Measurements from ENCODE around the gene ZNF407.

ZNF407 gene

DNA sequence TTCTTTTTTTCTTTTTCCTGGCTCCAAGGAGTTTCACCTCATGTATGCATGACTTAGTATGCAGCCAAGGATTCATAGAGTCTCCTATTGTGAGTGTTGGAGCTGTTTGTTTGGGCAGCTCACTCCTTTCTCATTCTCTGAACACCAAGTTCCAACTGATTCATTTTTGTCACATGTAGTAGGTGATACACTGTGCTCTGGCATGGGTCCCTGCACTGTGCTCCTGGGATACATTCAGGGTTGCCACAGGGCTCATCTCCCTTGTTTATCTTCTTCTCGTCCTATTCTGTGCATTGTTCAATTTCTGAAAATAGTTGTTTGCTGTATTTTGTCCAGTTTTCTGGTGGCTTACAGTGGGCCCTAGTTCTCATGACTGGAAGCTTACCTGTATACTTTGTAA, 96.8 kb downstream of the ZNF407 start:
- H3K4me1 Mint-ChIP-seq (ENCODE audit: low read depth), result peaks cover 19% of the 10 kb centered on the region
- peaks cover 10% of the 10 kb centered on the region for H3K36me3 Mint-ChIP-seq
- no peak overlapping the region for H3K27ac Mint-ChIP-seq
- H3K9me3 Mint-ChIP-seq (ENCODE audit: low read depth), result no peaks in the 10 kb centered on the region
- H3K27me3 Mint-ChIP-seq, result no peaks in the 10 kb centered on the region
- H3K4me3 Mint-ChIP-seq, result no peak overlapping the region

DNA sequence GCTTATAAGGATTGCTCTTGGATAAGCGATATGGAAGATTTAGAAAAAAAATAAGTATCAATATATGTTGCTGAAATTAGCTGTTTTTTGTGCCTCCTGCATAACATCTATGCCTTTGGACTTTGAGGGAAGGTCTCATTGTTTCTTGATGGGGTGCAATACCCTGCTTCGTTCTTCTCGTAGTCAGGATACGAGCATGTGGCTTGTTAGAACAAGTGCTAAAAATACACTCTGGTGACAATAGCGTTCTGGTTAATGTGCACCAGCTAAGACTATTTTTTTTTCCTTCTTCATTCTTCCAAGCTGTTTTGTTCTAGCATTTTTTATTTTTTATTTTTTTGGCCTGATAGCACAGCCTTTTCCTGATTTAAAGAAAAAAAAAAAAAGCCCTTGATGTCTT, 97.5 kb downstream of the ZNF407 start:
- H3K27ac Mint-ChIP-seq, result no peak overlapping the region
- no peak overlapping the region for H3K4me3 Mint-ChIP-seq
- no peaks in the 10 kb centered on the region for H3K9me3 Mint-ChIP-seq (ENCODE audit: low read depth)
- no peaks in the 10 kb centered on the region for H3K27me3 Mint-ChIP-seq
- peaks cover 19% of the 10 kb centered on the region for H3K4me1 Mint-ChIP-seq (ENCODE audit: low read depth)
- H3K36me3 Mint-ChIP-seq, result peaks cover 7% of the 10 kb centered on the region

DNA sequence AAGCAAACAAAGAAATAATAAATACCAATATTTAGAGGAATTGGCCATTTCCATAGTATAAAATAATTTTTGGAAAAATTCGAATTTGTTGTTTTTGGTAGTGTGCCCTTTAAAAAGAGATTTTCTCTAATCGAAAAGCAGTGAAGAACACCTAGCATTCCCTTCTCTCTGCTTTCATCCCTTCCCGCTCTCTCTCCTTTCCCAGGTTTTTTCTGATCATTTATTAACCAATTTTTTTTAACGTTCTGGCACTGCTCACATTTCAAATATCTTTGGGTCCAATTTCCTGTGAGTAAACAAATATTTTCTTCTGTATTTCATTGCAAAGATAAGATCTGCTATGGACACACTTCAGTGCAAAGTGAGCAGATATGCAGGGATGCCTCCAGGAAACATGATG, 101.2 kb downstream of the ZNF407 start:
- no peak overlapping the region for H3K4me3 Mint-ChIP-seq
- H3K36me3 Mint-ChIP-seq, result peaks cover 7% of the 10 kb centered on the region
- H3K27me3 Mint-ChIP-seq, result no peaks in the 10 kb centered on the region
- peaks cover 6% of the 10 kb centered on the region for H3K4me1 Mint-ChIP-seq (ENCODE audit: low read depth)
- no peaks in the 10 kb centered on the region for H3K9me3 Mint-ChIP-seq (ENCODE audit: low read depth)
- H3K27ac Mint-ChIP-seq, result no peak overlapping the region

DNA sequence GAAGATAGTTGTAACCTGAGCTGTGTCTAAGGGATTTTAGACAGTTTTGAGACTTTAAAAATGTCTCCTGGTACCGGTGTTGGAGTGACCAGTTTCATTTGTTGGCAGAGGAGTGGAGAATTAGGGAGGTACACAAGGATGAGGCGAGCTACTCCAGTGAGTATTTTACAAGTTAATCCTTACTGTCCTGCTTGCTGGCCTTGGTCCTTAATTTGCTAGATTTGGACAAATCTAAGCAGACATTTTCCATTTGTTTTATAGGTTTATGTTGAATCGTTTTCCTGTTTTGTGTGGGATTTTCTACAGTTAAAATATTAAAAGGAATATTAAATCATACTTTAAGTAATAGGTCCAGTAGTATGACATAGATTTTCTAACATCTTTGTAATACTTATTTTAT, 101.8 kb downstream of the ZNF407 start:
- H3K9me3 Mint-ChIP-seq (ENCODE audit: low read depth), result no peaks in the 10 kb centered on the region
- H3K36me3 Mint-ChIP-seq, result peaks cover 7% of the 10 kb centered on the region
- H3K27me3 Mint-ChIP-seq, result no peaks in the 10 kb centered on the region
- H3K4me1 Mint-ChIP-seq (ENCODE audit: low read depth), result peaks cover 2% of the 10 kb centered on the region
- no peak overlapping the region for H3K4me3 Mint-ChIP-seq
- H3K27ac Mint-ChIP-seq, result no peak overlapping the region

DNA sequence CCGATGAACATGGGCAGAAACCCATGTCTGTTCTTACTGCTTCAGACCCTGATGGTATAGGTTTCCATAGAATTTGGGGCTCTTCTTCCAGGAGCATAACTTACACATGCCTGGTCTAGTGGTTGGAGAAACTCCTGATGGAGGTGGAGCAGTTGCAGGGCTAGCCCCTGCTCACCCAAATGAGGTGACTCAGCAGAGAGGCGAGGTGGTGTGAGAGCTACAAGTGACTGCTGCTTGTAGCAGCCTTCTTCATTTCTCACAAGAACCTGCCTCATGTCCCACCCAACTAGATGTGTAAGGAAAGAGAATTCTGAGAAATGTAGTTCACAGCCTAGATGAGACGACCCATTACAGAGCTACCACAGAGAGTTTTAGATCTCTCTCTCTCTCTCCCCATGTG, 105.3 kb downstream of the ZNF407 start:
- no peaks in the 10 kb centered on the region for H3K27me3 Mint-ChIP-seq
- no peaks in the 10 kb centered on the region for H3K9me3 Mint-ChIP-seq (ENCODE audit: low read depth)
- no peak overlapping the region for H3K27ac Mint-ChIP-seq
- H3K4me3 Mint-ChIP-seq, result no peak overlapping the region
- peaks cover 8% of the 10 kb centered on the region for H3K36me3 Mint-ChIP-seq
- no peaks in the 10 kb centered on the region for H3K4me1 Mint-ChIP-seq (ENCODE audit: low read depth)

DNA sequence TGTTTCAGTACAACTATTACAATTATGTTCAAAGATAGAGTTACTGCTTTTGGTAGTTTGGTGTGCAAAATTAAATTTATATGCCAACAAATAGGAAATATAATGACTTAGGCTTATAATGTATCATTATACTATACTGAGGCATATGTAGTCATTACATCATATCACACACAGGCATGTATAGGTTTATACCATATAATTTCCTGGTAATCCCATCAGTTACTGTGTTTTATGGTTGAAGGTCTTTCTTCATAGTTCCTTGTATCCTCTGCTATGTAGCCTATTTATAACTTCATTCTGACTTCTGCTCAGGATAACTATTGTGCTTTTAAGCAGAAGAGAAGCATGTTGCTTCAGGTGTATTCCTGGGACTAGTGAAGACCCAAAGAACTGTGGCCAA, 110.5 kb downstream of the ZNF407 start:
- Mint-ChIP-seq H3K9me3 (ENCODE audit: low read depth) (no peaks in the 10 kb centered on the region), H3K36me3 (peaks cover 12% of the 10 kb centered on the region), H3K27ac (no peak overlapping the region), H3K4me1 (ENCODE audit: low read depth) (peaks cover 2% of the 10 kb centered on the region), H3K4me3 (no peak overlapping the region), H3K27me3 (no peaks in the 10 kb centered on the region)

DNA sequence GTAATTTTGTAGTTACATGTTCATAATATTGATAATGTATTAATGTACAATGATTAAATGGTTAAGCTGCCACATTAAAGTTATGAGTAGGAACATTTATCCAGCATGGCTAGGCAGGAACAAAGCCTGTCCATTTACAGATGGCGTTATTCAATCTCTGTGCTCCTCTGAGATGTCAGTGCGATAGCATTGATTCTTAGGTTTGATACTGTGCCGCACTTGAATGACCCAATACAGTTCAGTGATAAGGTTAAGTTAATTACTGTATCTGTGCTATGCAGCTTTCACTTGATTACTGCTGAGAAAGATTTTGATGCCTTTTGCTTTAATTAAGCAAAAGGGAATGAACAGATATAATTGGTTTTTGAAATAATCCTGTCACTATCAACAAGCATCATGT, 111.8 kb downstream of the ZNF407 start:
- peaks cover 9% of the 10 kb centered on the region for H3K36me3 Mint-ChIP-seq
- no peak overlapping the region for H3K4me3 Mint-ChIP-seq
- H3K27me3 Mint-ChIP-seq, result no peaks in the 10 kb centered on the region
- H3K4me1 Mint-ChIP-seq (ENCODE audit: low read depth), result peaks cover 2% of the 10 kb centered on the region
- no peak overlapping the region for H3K27ac Mint-ChIP-seq
- H3K9me3 Mint-ChIP-seq (ENCODE audit: low read depth), result no peaks in the 10 kb centered on the region

DNA sequence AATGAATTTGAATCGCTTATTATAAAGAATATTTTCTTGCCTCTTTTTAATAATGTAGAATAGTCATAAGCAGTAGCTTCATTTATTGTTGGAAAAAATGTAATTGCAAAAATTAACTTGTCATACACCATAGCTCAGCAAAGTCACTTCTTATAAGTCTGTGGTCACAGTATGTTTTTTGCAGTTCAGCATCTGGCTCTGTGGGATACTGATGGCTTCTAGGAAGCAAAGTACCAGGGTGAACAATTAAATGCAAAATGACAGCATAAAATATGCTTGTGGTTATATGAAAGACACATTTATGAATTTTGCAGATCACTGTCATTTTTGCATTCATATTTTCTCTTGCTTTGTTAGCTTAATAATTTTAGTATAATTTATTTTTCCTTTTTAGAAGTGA, 116.5 kb downstream of the ZNF407 start:
- H3K36me3 Mint-ChIP-seq, result peaks cover 16% of the 10 kb centered on the region
- H3K4me1 Mint-ChIP-seq (ENCODE audit: low read depth), result no peaks in the 10 kb centered on the region
- no peak overlapping the region for H3K27ac Mint-ChIP-seq
- H3K4me3 Mint-ChIP-seq, result no peak overlapping the region
- no peaks in the 10 kb centered on the region for H3K9me3 Mint-ChIP-seq (ENCODE audit: low read depth)
- no peaks in the 10 kb centered on the region for H3K27me3 Mint-ChIP-seq

DNA sequence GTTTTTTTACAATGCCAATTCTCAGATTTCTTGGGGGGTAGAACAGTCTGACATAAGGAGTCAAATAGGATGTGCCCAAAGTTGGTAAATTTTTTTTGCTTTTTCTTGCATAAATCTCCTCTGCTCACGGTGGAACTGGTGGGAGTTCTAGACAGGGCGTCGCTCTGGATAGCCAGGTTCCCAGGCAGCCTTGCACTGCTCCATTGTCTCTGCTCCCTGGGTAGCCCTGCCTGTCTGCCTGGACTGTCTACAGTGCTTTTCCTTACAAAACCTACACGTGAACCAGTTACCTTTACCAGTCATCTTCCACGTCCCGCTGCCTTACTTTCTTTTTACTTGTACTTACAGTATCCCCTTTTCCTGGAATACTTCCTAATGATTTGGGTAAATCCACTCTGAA, 117.1 kb downstream of the ZNF407 start:
- H3K9me3 Mint-ChIP-seq (ENCODE audit: low read depth), result no peaks in the 10 kb centered on the region
- H3K4me3 Mint-ChIP-seq, result no peak overlapping the region
- peaks cover 19% of the 10 kb centered on the region for H3K36me3 Mint-ChIP-seq
- no peak overlapping the region for H3K27ac Mint-ChIP-seq
- no peaks in the 10 kb centered on the region for H3K27me3 Mint-ChIP-seq
- no peaks in the 10 kb centered on the region for H3K4me1 Mint-ChIP-seq (ENCODE audit: low read depth)

DNA sequence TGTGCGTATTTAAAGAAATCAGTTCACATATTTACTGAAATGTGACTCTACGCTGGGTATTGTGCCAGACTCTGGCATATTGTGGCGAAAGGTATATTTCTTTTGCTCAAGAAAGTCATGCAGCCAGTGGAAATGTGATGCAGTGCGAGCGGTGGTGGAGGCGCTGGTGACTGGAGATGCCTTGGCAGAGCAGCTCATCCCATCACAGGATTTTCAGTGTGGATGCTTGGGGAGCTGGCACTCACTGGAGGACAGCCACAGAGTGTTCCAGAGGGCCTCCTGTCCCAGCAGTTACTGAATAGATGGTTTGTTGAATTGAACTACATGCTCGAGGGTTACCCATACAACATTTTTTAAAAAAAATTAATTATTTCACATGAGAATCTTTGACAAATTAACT, 117.6 kb downstream of the ZNF407 start:
- Mint-ChIP-seq H3K27ac (no peak overlapping the region), H3K9me3 (ENCODE audit: low read depth) (no peaks in the 10 kb centered on the region), H3K4me1 (ENCODE audit: low read depth) (peaks cover 1% of the 10 kb centered on the region), H3K4me3 (no peak overlapping the region), H3K36me3 (peaks cover 19% of the 10 kb centered on the region), H3K27me3 (no peaks in the 10 kb centered on the region)

DNA sequence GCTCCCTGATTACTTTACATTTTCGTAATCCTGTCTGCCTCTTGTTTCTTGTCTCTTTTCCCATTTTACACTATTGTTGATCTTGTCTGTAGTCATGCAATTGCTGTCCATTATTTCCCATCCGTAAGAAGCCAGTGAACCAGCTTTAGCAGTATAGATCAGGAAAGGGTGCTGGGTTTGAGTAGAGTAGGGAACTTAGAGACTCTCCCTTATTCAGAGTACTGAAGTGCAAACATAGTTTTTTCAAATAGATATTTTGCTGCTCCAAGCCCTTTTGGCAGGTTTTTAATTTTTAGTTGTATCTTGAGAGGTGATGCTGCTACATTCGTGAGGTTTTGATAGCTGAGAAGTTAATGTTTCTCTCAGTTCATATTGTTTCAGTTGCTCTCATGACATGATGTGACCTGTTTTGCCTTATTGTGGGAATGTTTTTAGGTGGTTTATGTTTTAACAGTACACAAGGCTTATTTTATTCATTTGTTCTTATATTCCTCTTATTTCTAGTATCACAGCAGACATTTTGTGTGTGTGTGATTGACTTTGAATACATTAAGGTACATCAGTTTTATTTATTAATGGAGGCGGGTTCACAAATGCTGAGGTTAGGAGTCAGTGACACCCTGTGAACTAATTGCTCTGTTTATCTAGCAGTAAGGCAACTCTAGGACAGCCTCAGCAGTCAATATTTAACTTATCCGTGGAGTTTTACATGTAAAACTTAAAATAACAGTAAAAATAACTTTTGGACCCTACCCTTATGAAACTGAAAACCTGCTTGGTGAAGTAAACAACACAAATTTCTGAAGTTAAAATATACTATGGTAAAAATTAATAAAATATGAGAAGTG, 118.4 kb downstream of the ZNF407 start:
- H3K36me3 Mint-ChIP-seq, result peaks cover 14% of the 10 kb centered on the region
- no peak overlapping the region for H3K4me3 Mint-ChIP-seq
- no peaks in the 10 kb centered on the region for H3K27me3 Mint-ChIP-seq
- H3K4me1 Mint-ChIP-seq (ENCODE audit: low read depth), result peaks cover 8% of the 10 kb centered on the region
- H3K9me3 Mint-ChIP-seq (ENCODE audit: low read depth), result no peaks in the 10 kb centered on the region
- H3K27ac Mint-ChIP-seq, result no peak overlapping the region

DNA sequence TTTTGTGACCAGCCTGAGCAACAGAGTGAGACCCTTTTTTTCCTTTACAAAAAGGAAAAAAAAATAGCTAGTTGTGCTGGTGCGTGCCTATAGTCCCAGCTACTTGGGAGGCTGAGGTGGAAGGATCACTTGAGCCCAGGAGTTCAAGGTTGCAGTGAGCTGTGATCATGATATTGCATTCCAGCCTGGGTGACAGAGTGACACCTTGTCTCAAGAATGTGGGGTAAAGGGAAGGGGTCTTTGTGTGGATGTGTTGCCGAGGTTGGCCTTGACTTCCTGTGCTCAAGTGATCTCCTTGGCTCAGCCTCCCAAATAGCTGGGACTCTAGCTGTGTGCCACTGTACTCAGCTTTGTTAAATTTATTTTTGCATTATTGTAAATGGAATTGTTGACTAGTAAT, 120.6 kb downstream of the ZNF407 start:
- Mint-ChIP-seq H3K4me3 (no peak overlapping the region), H3K27ac (no peak overlapping the region), H3K9me3 (ENCODE audit: low read depth) (no peaks in the 10 kb centered on the region), H3K27me3 (no peaks in the 10 kb centered on the region), H3K36me3 (peaks cover 17% of the 10 kb centered on the region), H3K4me1 (ENCODE audit: low read depth) (peaks cover 21% of the 10 kb centered on the region)

DNA sequence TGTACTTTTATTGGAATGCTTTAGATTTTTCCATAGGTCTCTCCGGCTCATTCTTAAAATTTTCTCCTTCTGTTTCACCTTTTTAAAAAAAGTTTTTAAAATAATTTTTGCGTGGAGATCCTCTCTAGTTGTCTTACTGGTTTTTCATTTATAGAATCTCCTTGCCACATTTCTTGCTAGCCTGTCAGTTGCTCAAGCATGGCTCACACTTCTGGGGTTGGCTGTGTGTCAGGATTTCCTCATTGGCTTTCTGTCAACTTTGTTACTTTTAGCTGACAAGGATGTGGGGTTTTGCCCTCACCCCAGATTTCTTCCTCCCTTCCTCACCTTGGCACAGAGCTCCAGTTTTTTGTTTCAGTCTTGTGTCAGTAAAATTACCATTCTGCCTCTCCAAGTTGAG, 124.6 kb downstream of the ZNF407 start:
- Mint-ChIP-seq H3K27me3 (no peaks in the 10 kb centered on the region), H3K4me1 (ENCODE audit: low read depth) (peaks cover 27% of the 10 kb centered on the region), H3K9me3 (ENCODE audit: low read depth) (no peaks in the 10 kb centered on the region), H3K36me3 (peaks cover 16% of the 10 kb centered on the region), H3K4me3 (no peak overlapping the region), H3K27ac (no peak overlapping the region)

DNA sequence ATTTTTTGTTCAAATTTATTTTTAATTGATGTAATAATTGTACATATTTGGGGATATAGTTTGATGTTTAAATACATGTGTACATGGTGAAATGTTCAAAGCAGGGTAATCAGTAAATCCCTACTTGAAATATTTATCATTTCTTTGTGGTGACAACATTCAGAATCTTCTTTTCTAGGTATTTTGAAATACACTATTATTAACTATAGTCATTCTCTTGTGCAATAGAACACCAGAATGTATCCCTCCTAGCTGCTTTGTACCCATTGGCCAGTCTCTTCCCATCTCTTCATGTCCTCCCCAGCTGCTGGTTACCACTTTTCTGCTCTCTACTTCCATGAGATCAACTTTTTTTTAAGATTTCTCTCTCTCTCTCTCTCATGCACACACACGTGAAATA, 126.5 kb downstream of the ZNF407 start:
- Mint-ChIP-seq H3K4me1 (ENCODE audit: low read depth) (peaks cover 30% of the 10 kb centered on the region), H3K27ac (no peak overlapping the region), H3K36me3 (peaks cover 24% of the 10 kb centered on the region), H3K27me3 (no peaks in the 10 kb centered on the region), H3K4me3 (no peak overlapping the region), H3K9me3 (ENCODE audit: low read depth) (no peaks in the 10 kb centered on the region)

DNA sequence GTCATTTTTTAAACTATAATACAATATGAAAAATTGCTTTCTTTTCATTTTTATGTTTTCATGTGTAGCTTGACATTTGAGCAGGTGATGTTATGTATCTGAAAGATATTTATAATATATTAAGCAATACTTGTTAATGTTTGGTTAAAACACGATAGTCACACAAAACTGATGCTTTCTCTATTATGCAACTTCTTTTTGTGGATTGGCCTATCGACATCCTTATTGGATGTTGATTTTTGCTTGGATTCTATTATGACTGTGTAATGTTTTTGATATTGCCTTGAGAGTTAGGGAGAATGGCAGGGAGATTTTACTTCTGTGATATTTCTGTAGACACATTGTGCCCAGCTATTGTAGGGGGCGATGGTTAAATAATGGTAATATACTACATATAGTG, 128.0 kb downstream of the ZNF407 start:
- Mint-ChIP-seq H3K36me3 (peaks cover 25% of the 10 kb centered on the region), H3K27ac (no peak overlapping the region), H3K4me3 (no peak overlapping the region), H3K9me3 (ENCODE audit: low read depth) (no peaks in the 10 kb centered on the region), H3K4me1 (ENCODE audit: low read depth) (peaks cover 27% of the 10 kb centered on the region), H3K27me3 (no peaks in the 10 kb centered on the region)

DNA sequence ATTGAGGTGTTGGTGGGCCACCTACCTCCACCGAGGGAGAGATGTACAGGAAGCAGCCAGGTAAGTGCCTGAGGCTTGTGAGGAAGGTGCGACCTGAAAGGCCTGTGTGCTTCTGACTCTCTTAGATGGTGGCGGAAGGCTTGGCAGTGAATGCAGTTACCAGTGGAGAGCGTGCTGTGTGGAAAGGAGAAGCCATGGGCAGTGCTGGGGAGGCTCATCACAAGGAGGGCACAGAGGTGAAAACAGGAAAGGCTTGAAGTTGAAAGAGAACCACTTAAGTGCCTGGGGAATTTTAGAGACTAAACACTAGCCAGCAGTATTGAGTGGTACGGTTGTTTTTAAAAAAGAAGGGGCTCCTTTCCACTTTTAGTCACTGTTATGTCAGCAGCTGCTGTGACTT, 130.9 kb downstream of the ZNF407 start:
- no peak overlapping the region for H3K27ac Mint-ChIP-seq
- no peak overlapping the region for H3K4me3 Mint-ChIP-seq
- no peaks in the 10 kb centered on the region for H3K9me3 Mint-ChIP-seq (ENCODE audit: low read depth)
- peaks cover 26% of the 10 kb centered on the region for H3K36me3 Mint-ChIP-seq
- peaks cover 7% of the 10 kb centered on the region for H3K4me1 Mint-ChIP-seq (ENCODE audit: low read depth)
- no peaks in the 10 kb centered on the region for H3K27me3 Mint-ChIP-seq
